B cell (primary cell): ENCODE results near the gene RBM42.

Experiments
- EZH2 ChIP-seq: IDR thresholded peaks from 2 replicates; pipeline ENCODE4 v1.6.1; 2012; ENCODE audit warnings: borderline replicate concordance, low read depth, mild to moderate bottlenecking, moderate library complexity, low read length; ENCODE audit not compliant: insufficient read depth, poor library complexity, severe bottlenecking
- TF ChIP-seq, protein P1 (sequence below): fragments of 200-600 bp; IDR thresholded peaks from one replicate; pipeline ENCODE4 v1.8.0; 2022; ENCODE audit warnings: antibody characterized with exemption, mild to moderate bottlenecking

GRCh38 chr19:35620001-35620400 lies 8.8 kb upstream of the RBM42 start:
- TF ChIP-seq, protein P1, sequence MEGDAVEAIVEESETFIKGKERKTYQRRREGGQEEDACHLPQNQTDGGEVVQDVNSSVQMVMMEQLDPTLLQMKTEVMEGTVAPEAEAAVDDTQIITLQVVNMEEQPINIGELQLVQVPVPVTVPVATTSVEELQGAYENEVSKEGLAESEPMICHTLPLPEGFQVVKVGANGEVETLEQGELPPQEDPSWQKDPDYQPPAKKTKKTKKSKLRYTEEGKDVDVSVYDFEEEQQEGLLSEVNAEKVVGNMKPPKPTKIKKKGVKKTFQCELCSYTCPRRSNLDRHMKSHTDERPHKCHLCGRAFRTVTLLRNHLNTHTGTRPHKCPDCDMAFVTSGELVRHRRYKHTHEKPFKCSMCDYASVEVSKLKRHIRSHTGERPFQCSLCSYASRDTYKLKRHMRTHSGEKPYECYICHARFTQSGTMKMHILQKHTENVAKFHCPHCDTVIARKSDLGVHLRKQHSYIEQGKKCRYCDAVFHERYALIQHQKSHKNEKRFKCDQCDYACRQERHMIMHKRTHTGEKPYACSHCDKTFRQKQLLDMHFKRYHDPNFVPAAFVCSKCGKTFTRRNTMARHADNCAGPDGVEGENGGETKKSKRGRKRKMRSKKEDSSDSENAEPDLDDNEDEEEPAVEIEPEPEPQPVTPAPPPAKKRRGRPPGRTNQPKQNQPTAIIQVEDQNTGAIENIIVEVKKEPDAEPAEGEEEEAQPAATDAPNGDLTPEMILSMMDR: no peak
- TF ChIP-seq EZH2: no peak
